Glutamatergic neuron (in vitro differentiated cells): ENCODE results near the gene ARHGAP12. TPM values are rescaled to one million over a fixed set of nuclear protein-coding genes. Genes with fewer than 3 reads are reported as not detected.
A peak's percentile ranks its signal among the peaks of the same experiment; 100 is the strongest.
"Not testable (repeated sequence)": the region's sequence is repeated elsewhere in the genome, so short reads cannot be mapped to it uniquely, and the experiment has no call there.

Source experiments
- DNase-seq: peaks from one replicate; pipeline ENCODE4 v3.0.0; 2022
- H3K27ac Mint-ChIP-seq: one replicate; pipeline ENCODE4 v1.8.0; 2020; ENCODE audit warnings: mild to moderate bottlenecking, mixed read lengths, inconsistent platforms; ENCODE audit not compliant: unreplicated experiment
- H3K27me3 Mint-ChIP-seq: one replicate; pipeline ENCODE4 v1.8.0; 2020; ENCODE audit warnings: mild to moderate bottlenecking, moderate library complexity, mixed read lengths, inconsistent platforms; ENCODE audit not compliant: unreplicated experiment
- H3K36me3 Mint-ChIP-seq: one replicate; pipeline ENCODE4 v1.8.0; 2020; ENCODE audit warnings: mild to moderate bottlenecking, mixed read lengths, inconsistent platforms; ENCODE audit not compliant: unreplicated experiment
- H3K4me1 Mint-ChIP-seq: one replicate; pipeline ENCODE4 v1.8.0; 2020; ENCODE audit warnings: mild to moderate bottlenecking, low read depth, mixed read lengths, inconsistent platforms; ENCODE audit not compliant: unreplicated experiment
- H3K4me3 Mint-ChIP-seq: one replicate; pipeline ENCODE4 v1.8.0; 2020; ENCODE audit warnings: mild to moderate bottlenecking, mixed read lengths, inconsistent platforms; ENCODE audit not compliant: unreplicated experiment
- H3K9me3 Mint-ChIP-seq: one replicate; pipeline ENCODE4 v1.8.0; 2020; ENCODE audit warnings: mild to moderate bottlenecking, moderate library complexity, mixed read lengths, inconsistent platforms; ENCODE audit not compliant: unreplicated experiment
- total RNA-seq: library from RNA; stranded (reverse); fragmentation: NEBNext Ultra II Directional; extraction: Animal tissue kit (Norgen Biotek cat#: 25700); gene quantifications from one replicate; pipeline ENCODE4 v1.2.1, GENCODE V29; 2021; ENCODE audit not compliant: unreplicated experiment
- TF ChIP-seq, protein P1 (sequence below): fragments of 200-600 bp; sonication (generic); IDR thresholded peaks from one replicate; pipeline ENCODE4 v1.5.0; 2021; ENCODE audit not compliant: partially characterized antibody, unreplicated experiment

ARHGAP12 gene
- total RNA-seq, 1 donor from 2014 or later, result 41.9 TPM

DNA sequence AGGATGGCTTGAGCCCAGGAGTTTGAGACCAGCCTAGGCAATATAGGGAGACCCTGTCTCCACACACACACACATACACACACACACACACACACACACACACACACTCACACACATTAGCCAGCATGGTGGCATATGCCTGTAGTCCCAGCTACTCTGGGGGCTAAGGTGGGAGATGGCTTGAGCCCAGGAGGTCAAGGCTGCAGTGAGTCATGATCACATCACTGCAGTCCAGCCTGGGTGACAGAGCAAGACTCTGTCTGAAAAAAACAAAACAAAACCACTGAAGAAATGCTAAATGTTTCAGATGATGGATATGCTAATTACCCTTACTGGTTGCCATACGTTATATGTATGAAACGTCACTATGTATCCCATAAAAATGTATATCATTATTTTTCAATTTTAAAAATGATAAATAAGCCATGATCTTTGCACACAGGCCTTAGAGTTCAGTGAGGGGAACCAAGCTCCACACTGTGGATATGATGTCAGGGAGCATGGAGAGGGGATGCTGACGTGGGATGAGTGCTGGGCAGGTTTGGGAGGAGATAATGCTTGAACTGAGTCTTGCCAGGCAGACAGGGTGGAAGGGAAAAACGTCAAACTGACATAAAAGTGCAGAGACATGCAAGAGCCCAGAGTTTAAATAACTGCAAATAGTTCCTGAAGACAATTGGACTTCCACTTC, 45.9 kb upstream of the ARHGAP12 start:
- Mint-ChIP-seq H3K27ac (no peak overlapping the region), H3K9me3 (peaks cover 2% of the 10 kb centered on the region), H3K4me1 (no peaks in the 10 kb centered on the region), H3K4me3 (no peak overlapping the region), H3K36me3 (peaks cover 10% of the 10 kb centered on the region), H3K27me3 (no peaks in the 10 kb centered on the region)
- TF ChIP-seq, protein P1, sequence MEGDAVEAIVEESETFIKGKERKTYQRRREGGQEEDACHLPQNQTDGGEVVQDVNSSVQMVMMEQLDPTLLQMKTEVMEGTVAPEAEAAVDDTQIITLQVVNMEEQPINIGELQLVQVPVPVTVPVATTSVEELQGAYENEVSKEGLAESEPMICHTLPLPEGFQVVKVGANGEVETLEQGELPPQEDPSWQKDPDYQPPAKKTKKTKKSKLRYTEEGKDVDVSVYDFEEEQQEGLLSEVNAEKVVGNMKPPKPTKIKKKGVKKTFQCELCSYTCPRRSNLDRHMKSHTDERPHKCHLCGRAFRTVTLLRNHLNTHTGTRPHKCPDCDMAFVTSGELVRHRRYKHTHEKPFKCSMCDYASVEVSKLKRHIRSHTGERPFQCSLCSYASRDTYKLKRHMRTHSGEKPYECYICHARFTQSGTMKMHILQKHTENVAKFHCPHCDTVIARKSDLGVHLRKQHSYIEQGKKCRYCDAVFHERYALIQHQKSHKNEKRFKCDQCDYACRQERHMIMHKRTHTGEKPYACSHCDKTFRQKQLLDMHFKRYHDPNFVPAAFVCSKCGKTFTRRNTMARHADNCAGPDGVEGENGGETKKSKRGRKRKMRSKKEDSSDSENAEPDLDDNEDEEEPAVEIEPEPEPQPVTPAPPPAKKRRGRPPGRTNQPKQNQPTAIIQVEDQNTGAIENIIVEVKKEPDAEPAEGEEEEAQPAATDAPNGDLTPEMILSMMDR, result no peak
- DNase-seq, result no peak

GRCh38 chr10:31972519-31973041, 43.9 kb upstream of the ARHGAP12 start:
- no peak for DNase-seq
- Mint-ChIP-seq H3K9me3 (peaks cover 2% of the 10 kb centered on the region), H3K4me1 (no peaks in the 10 kb centered on the region), H3K4me3 (no peak overlapping the region), H3K27me3 (no peaks in the 10 kb centered on the region), H3K36me3 (peaks cover 6% of the 10 kb centered on the region), H3K27ac (no peak overlapping the region)
- TF ChIP-seq, protein P1, result no peak

DNA sequence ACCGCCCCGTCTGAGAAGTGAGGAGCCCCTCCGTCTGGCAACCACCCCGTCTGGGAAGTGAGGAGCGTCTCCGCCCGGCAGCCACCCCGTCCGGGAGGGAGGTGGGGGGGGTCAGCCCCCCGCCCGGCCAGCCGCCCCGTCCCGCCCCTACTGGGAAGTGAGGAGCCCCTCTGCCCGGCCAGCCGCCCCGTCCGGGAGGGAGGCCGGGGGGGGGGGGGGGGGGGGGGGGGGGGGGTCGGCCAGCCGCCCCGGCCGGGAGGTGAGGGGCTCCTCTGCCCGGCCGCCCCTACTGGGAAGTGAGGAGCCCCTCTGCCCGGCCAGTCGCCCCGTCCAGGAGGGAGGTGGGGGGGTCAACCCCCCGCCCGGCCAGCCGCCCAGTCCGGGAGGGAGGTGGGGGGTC, 41.2 kb upstream of the ARHGAP12 start:
- not testable (repeated sequence) for H3K27me3 Mint-ChIP-seq, H3K4me1 Mint-ChIP-seq, H3K27ac Mint-ChIP-seq, H3K36me3 Mint-ChIP-seq, DNase-seq, H3K4me3 Mint-ChIP-seq, H3K9me3 Mint-ChIP-seq

GRCh38 chr10:31963589-31963980, 35.0 kb upstream of the ARHGAP12 start:
- no peaks in the 10 kb centered on the region for H3K9me3 Mint-ChIP-seq
- no peaks in the 10 kb centered on the region for H3K27me3 Mint-ChIP-seq
- peaks cover 7% of the 10 kb centered on the region for H3K36me3 Mint-ChIP-seq
- H3K4me1 Mint-ChIP-seq, result peaks cover 10% of the 10 kb centered on the region
- H3K27ac Mint-ChIP-seq, result no peak overlapping the region
- no peak overlapping the region for H3K4me3 Mint-ChIP-seq
- TF ChIP-seq, protein P1, result no peak
- DNase-seq, result no peak

- Mint-ChIP-seq H3K9me3 (no peaks in the 10 kb centered on the region), H3K4me1 (peaks cover 10% of the 10 kb centered on the region), H3K27me3 (no peaks in the 10 kb centered on the region), H3K4me3 (no peak overlapping the region), H3K27ac (peak overlapping the region; percentile 68), H3K36me3 (peaks cover 7% of the 10 kb centered on the region)
- TF ChIP-seq, protein P1, result no peak
- no peak for DNase-seq
Measured at GRCh38 chr10:31962826-31963588, 34.4 kb upstream of the ARHGAP12 start.
